AG09309 (cell line): ENCODE measurements around the gene IFT43.
A peak's percentile ranks its signal among the peaks of the same experiment; 100 is the strongest.

ENCODE experiments used
- DNase-seq: peaks from one replicate; pipeline ENCODE4 v3.0.0-alpha.2; 2010; ENCODE audit warnings: low read depth
- H3K4me3 ChIP-seq: 2 replicates; pipeline ENCODE4 v1.5.1; 2011; ENCODE audit warnings: mild to moderate bottlenecking, low read depth, low read length, moderate library complexity; ENCODE audit not compliant: control insufficient read depth
- TF ChIP-seq, protein P1 (sequence below): IDR thresholded peaks from 2 replicates; pipeline ENCODE4 v1.5.1; 2011; ENCODE audit warnings: mild to moderate bottlenecking, low read depth, low read length, inconsistent platforms; ENCODE audit not compliant: insufficient read depth, control insufficient read depth; ENCODE audit errors: missing control alignments

The IFT43 gene

GRCh38 chr14:76024211-76024907, 38.8 kb downstream of the IFT43 start:
- DNase-seq: no peak
- TF ChIP-seq, protein P1, sequence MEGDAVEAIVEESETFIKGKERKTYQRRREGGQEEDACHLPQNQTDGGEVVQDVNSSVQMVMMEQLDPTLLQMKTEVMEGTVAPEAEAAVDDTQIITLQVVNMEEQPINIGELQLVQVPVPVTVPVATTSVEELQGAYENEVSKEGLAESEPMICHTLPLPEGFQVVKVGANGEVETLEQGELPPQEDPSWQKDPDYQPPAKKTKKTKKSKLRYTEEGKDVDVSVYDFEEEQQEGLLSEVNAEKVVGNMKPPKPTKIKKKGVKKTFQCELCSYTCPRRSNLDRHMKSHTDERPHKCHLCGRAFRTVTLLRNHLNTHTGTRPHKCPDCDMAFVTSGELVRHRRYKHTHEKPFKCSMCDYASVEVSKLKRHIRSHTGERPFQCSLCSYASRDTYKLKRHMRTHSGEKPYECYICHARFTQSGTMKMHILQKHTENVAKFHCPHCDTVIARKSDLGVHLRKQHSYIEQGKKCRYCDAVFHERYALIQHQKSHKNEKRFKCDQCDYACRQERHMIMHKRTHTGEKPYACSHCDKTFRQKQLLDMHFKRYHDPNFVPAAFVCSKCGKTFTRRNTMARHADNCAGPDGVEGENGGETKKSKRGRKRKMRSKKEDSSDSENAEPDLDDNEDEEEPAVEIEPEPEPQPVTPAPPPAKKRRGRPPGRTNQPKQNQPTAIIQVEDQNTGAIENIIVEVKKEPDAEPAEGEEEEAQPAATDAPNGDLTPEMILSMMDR: no peak

GRCh38 chr14:76034566-76034965, 49.0 kb downstream of the IFT43 start:
- DNase-seq: no peak
- TF ChIP-seq, protein P1: no peak
- H3K4me3 ChIP-seq: no peak overlapping the region

More at GRCh38 chr14:76024211-76024907, 38.8 kb downstream of the IFT43 start:
- no peak overlapping the region for H3K4me3 ChIP-seq

- no peak for DNase-seq
- no peak overlapping the region for H3K4me3 ChIP-seq
- TF ChIP-seq, protein P1: no peak
Measured at GRCh38 chr14:76040704-76041103, 55.1 kb downstream of the IFT43 start.

DNA sequence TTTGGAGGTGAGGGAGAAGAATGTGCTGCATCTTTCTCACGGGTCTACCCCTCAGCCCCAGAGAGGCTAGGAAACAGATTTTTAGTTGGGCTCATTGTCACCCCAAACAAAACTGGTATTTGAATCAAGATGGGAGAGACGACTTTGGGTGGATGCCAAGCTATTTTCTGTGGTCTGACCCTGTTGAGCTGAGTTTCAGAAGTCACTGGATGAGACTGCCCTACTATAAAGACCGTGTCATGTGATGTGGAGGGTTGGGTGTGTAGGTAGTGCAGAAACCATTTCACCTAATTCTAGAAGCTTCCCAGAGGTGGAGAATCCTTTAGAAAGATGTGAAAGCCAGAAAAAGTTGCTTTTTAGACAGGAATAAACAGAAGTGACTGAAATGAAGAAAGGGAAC, 60.2 kb downstream of the IFT43 start:
- TF ChIP-seq, protein P1: no peak
- H3K4me3 ChIP-seq: no peak overlapping the region
- DNase-seq: no peak

DNA sequence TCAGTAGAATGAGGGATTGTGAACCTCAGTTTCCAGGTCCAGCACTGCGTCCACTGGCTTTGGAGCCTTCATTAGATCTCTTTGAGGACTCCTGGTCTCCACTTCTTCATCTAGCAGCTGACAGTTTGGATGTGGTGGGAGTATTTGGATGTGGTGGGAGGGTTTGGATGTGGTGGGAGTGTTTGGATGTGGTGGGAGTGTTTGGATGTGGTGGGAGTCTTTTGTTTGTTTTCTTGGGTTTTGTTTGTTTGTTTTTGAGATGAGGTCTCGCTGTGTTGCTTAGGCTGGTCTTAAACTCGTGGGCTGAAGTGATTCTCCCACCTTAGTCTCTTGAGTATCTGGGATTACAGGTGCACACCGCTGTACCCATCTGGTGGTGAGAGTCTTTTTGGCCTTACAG, 64.7 kb downstream of the IFT43 start:
- H3K4me3 ChIP-seq: no peak overlapping the region
- DNase-seq: no peak
- TF ChIP-seq, protein P1: no peak

GRCh38 chr14:76050797-76051392, 65.3 kb downstream of the IFT43 start:
- DNase-seq: peak; percentile 38
- TF ChIP-seq, protein P1: peak; percentile 69
- no peak overlapping the region for H3K4me3 ChIP-seq
